Activated T-cell treated with anti-CD3 and anti-CD28 coated beads for 24 hours (primary cell): ENCODE results near the gene ARHGAP30.
"Not testable (repeated sequence)": the region's sequence is repeated elsewhere in the genome, so short reads cannot be mapped to it uniquely, and the experiment has no call there.

Source experiments
- DNase-seq: peaks from one replicate; pipeline ENCODE4 v3.0.0-alpha.2; 2020; ENCODE audit warnings: low read depth

The ARHGAP30 gene

GRCh38 chr1:161069731-161070270, at the start of gene ARHGAP30:
Gene ARHGAP30 (minus strand): TSS chr1:161069891. CDS start chr1:161069624, 267 bp downstream.
- peak; percentile 74 for DNase-seq

- DNase-seq = peak; percentile 75
These were observed 48.3 kb upstream of the ARHGAP30 start, which contains the start of the genes NIT1 and PFDN2 for GRCh38 chr1:161117759-161118581. Gene NIT1 (plus strand): TSS chr1:161118105. CDS start chr1:161118177, 72 bp downstream. Gene PFDN2 (minus strand): TSS chr1:161118037. CDS start chr1:161118026, 11 bp downstream.

GRCh38 chr1:161115961-161116360, 46.3 kb upstream of the ARHGAP30 start:
- not testable (repeated sequence) for DNase-seq

GRCh38 chr1:161115132-161115711, 45.5 kb upstream of the ARHGAP30 start:
- DNase-seq = no peak

GRCh38 chr1:161114556-161114955, 44.9 kb upstream of the ARHGAP30 start:
- DNase-seq = no peak

- no peak for DNase-seq
These were observed 44.2 kb upstream of the ARHGAP30 start for GRCh38 chr1:161113915-161114314.

- no peak for DNase-seq
These were observed 41.8 kb upstream of the ARHGAP30 start for GRCh38 chr1:161111527-161111926.

GRCh38 chr1:161111117-161111516, 41.4 kb upstream of the ARHGAP30 start:
- no peak for DNase-seq

GRCh38 chr1:161106431-161106830, 36.7 kb upstream of the ARHGAP30 start:
- DNase-seq = no peak

GRCh38 chr1:161100556-161100955, 30.9 kb upstream of the ARHGAP30 start:
- no peak for DNase-seq

GRCh38 chr1:161099090-161099802, 29.6 kb upstream of the ARHGAP30 start:
- DNase-seq = no peak

- DNase-seq = peak; percentile 63
These were observed 28.7 kb upstream of the ARHGAP30 start, which contains the start of gene KLHDC9 for GRCh38 chr1:161098210-161099068. Gene KLHDC9 (plus strand): TSS chr1:161098361. CDS start chr1:161098536, 175 bp downstream.

GRCh38 chr1:161096530-161096929, 26.8 kb upstream of the ARHGAP30 start:
- no peak for DNase-seq

- DNase-seq = no peak
These were observed 26.3 kb upstream of the ARHGAP30 start for GRCh38 chr1:161096015-161096414.

- no peak for DNase-seq
These were observed 25.5 kb upstream of the ARHGAP30 start for GRCh38 chr1:161095230-161095629.

- DNase-seq = no peak
These were observed 24.8 kb upstream of the ARHGAP30 start for GRCh38 chr1:161094481-161094880.

GRCh38 chr1:161092621-161093028, 22.9 kb upstream of the ARHGAP30 start:
- DNase-seq = peak; percentile 43

- DNase-seq = no peak
These were observed 22.3 kb upstream of the ARHGAP30 start for GRCh38 chr1:161091796-161092507.

- no peak for DNase-seq
These were observed 21.4 kb upstream of the ARHGAP30 start for GRCh38 chr1:161091093-161091492.

GRCh38 chr1:161090617-161091016, 20.9 kb upstream of the ARHGAP30 start:
- DNase-seq = no peak

- DNase-seq = no peak
These were observed 20.2 kb upstream of the ARHGAP30 start for GRCh38 chr1:161089938-161090337.
